GM19452 (cell line): ENCODE data around the gene TUFT1.
"Not testable (repeated sequence)": the region's sequence is repeated elsewhere in the genome, so short reads cannot be mapped to it uniquely, and the experiment has no call there.

Experiments
- ATAC-seq: cut with Tn5 transposase; IDR thresholded peaks from one replicate; pipeline ENCODE4 v1.9.1; 2021; ENCODE audit not compliant: unreplicated experiment

The TUFT1 gene

DNA sequence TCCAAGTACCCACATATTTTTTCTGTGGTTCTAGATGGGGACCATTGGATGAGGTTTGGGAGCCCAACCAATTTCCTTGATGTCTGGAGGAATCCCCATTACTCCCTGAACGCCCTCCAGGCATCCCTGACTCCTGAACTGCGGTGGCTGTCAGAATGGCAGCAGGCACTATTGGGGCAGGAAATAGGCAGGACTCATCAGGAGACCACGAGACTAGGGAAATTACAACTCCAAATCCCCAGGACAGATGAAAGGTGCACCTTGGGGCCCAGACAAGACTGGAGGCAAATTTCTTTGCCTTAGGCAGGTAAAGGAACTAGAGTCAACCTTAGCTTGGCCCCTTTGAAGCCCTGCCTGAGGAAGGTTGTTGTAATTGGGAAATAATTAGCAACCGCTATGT is 27.8 kb upstream of the TUFT1 start:
- ATAC-seq = no peak

DNA sequence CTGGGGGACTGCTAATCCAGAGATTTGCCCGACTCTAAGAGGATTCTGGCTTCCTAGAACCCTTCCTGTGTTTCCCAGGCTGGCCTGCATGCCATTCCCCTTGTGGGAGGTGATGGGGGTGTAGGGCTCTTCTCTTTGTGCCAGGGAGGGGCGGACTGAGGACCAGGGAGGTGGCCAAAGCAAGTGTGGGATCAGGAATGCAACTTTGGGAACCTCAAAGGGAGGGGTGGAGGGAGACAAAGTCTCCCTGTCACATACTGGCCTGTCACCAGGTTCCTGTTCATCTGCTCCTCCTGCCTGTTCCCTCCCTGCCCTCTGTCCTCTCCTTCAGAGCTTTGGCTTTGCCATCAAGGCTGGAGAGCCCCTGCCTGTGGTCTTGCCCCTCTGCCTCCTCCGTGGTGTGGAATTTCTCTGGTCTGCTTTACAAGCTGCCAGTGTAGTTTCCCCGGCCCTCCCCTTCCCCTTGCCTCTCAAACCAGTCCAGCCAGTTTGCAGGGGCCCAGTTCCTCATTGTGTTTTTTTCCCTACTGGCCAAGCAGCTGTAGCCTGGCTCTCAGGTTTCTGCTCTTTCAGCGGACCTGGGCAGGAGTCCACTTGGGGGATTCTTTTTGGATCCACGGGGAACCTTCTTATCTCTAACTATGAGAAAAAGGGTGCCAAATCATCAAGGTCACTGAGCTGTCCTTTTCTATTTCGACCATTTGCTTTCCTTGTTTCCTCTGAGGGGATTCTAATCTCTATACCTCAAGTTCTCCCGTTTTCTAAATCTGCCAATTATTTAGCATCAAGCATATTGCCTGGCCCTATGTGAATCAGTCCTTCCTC is 27.1 kb upstream of the TUFT1 start:
- ATAC-seq = no peak

DNA sequence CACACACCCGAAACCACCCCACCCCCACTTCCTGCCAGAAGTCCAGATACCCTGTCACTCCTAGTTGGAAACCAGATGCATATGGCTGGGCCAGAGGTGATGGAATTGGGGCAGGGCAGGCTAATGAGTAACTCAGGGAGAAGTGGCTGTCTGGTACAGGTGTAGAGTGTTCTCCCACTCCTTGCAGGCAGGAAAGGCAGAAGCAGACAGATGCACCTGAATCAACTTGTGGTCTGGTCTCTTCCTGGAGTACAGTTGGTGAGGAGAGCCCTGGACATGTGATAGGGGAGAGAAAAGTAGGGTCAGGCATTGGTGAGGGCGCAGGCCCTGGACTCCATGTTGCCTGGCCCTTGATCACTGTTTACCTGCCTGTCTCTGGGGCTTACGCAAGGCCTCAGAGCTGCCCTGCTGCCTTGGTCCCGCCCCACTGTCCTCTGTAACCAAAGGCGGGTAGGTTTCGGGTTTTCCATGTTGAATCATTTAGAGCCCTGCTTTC is 26.4 kb upstream of the TUFT1 start:
- no peak for ATAC-seq

DNA sequence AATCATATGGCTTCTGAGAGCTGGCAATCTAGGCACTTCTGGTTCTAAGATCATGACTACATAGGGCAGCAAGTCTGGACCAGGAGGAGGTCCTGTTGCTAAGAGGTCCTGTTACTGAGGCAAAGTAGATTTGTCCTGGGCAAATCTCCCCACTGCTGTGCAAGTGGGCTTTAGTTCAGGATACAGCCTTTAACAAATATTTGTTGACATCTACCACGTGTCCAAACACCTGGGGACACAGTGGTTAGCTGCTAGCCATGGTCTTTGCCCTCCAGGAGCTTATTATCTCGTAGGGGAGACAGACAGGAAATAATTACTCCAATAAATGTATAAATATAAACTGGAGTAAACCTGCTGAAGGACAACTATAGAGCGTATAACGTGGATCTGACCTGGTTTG is 25.7 kb upstream of the TUFT1 start:
- ATAC-seq = no peak

DNA sequence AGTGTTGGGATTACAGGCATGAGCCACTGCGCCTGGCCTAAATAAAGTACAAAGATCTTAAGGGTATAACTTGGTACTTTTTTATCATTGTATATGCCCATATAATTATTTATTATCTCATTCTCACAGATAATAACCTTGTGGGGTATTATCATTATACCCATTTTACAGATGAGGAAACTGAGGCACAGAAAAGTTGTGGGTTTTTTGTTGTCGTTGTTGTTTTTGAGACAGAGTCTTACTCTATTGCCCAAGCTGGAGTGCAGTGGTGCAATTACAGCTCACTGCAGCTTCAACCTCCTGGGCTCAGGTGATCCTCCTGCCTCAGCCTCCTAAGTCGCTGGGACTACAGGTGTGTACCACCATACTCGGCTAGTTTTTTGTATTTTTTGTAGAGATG is 24.8 kb upstream of the TUFT1 start:
- no peak for ATAC-seq

DNA sequence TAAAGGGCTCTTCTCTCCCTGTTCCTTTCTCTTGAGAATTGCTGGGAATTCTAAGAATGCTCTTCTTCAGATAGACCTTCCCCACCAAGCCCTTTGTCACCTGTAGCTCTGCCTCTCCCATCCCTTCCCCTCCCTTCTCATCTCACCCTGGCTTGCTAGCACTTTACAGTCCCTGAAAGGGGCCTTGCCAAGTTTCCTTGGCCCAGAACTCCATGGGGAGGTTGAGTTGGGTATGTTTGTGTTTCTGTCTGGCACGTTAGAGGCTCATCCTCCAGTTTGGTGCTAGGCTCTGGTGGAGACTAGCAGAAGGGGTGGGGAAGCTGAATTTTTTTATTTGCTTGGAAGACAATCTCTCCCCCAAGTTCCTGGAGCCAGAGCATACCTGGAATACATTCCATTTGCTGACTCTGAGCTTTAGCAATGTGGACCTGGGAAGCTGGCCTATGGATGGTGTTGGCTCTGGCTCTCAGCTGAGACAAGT is 24.0 kb upstream of the TUFT1 start:
- no peak for ATAC-seq

DNA sequence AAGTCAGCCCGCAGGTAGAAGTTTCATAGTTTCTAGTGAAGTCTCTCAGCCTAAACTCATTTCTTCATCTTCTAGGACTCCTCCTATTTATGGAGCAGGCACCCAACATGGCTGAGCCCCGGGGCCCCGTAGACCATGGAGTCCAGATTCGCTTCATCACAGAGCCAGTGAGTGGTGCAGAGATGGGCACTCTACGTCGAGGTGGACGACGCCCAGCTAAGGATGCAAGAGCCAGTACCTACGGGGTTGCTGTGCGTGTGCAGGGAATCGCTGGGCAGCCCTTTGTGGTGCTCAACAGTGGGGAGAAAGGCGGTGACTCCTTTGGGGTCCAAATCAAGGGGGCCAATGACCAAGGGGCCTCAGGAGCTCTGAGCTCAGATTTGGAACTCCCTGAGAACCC is 21.7 kb upstream of the TUFT1 start:
- no peak for ATAC-seq

DNA sequence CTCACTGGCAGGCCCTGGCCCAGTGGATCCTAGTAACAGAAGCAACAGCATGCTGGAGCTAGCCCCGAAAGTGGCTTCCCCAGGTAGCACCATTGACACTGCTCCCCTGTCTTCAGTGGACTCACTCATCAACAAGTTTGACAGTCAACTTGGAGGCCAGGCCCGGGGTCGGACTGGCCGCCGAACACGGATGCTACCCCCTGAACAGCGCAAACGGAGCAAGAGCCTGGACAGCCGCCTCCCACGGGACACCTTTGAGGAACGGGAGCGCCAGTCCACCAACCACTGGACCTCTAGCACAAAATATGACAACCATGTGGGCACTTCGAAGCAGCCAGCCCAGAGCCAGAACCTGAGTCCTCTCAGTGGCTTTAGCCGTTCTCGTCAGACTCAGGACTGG is 21.2 kb upstream of the TUFT1 start:
- ATAC-seq = no peak

DNA sequence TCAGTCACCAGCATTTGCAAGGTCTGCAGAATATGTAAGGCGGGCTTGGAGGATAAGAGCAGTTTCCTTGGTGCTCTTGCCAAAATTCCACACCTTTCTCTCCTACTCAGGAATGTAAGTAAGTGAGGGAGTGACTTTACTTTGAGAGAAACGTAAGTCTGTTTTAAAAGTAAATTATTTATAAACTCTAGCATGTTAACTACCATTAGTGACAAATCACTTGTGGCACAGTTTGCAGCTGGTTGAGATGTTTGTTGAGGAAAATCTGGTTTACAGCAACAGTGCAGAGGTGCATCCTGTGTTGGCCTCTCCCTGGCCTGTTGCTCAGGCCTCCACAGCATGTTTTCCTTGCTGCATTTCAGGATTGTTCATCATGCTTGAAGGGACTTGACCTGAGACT is 20.4 kb upstream of the TUFT1 start:
- ATAC-seq = no peak

DNA sequence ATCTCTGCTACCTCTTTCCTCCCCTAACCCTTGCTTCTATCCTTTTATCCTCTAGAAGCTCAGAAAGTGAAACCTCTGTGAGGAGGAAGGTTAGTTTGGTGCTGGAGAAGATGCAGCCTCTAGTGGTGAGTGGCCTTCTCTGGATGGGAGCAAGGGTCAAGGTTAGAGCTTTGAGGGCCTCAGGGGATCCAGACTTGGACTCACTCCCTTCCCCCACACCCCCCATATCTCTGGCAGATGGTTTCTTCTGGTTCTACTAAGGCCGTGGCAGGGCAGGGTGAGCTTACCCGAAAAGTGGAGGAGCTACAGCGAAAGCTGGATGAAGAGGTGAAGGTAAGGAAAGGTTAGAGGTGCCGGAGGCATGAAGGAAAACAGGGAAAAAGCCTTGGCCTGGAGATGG is 19.8 kb upstream of the TUFT1 start:
- ATAC-seq = no peak

DNA sequence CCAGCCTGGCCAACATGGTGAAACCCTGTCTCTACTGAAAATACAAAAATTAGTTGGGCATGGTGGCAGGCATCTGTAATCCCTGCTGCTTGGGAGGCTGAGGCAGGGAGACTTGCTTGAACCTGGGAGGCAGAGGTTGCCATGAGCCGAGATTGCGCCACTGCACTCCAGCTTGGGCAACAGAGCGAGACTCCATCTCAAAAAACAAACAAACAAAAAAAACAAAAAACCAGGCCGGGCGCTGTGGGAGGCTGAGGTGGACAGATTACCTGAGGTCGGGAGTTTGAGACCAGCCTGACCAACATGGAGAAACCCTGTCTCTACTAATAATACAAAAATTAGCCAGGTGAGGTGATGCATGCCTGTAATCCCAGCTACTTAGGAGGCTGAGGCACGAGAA is 17.7 kb upstream of the TUFT1 start:
- not testable (repeated sequence) for ATAC-seq

DNA sequence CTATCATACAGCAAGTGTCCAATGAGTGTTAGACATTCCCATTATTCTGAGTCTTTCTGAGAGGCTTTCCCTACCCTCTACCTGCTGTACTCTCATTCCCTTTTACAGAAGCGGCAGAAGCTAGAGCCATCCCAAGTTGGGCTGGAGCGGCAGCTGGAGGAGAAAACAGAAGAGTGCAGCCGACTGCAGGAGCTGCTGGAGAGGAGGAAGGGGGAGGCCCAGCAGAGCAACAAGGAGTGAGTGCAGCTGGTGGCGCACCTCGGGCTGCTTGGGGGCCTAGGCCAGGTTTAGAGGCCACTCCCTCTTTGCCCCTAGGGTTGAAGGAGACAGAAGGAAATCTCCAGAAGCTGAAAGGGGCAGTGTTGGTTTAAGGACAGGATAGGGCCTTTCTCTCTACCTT is 16.8 kb upstream of the TUFT1 start:
- no peak for ATAC-seq

DNA sequence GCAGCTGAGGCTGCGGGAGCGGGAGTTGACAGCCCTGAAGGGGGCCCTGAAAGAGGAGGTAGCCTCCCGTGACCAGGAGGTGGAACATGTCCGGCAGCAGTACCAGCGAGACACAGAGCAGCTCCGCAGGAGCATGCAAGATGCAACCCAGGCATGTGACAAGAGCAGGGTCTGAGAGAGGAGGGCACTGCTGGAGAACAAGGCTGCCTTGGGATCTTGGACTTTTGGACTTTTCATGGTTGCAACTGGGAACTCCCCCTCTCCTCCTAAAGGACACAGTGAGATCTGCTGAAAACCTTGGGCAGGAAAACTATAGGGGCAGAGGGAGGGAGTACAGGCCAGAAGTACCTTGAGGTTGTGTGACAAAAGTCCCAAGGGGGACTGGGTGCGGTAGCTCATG is 15.4 kb upstream of the TUFT1 start:
- ATAC-seq = no peak

DNA sequence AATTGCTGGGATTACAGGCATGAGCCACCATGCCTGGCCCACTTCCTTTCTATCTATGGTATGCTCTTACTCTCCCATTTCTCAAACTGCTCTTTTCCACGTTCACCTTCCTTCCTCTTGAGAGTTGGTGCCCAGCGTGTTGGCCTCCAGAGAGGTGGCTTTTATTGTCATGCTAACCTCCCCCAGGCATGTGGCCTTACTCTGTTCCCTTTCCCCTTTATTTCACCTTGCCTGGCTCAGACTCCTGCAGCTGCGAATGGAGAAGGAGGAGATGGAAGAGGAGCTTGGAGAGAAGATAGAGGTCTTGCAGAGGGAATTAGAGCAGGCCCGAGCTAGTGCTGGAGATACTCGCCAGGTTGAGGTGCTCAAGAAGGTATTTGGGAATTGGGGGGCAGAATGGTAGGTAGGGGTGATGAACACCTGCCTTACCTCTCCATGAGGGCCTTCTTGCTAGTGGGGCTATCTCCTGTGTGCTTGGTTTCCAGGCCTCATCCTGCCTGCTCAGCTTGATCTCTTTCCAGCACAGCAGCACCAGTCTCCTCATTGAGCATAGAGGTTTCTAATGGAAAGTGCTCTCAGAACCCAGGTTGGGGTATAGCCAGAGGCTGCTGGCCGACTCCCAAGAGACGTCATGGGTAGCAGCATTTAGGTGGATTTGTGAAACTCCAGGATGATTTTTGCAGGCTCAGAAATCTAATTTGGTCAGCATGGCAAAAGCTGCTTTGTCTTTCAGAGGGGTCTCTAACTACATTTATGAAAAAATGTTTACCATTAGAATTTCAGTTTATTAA is 13.2 kb upstream of the TUFT1 start:
- ATAC-seq = no peak

DNA sequence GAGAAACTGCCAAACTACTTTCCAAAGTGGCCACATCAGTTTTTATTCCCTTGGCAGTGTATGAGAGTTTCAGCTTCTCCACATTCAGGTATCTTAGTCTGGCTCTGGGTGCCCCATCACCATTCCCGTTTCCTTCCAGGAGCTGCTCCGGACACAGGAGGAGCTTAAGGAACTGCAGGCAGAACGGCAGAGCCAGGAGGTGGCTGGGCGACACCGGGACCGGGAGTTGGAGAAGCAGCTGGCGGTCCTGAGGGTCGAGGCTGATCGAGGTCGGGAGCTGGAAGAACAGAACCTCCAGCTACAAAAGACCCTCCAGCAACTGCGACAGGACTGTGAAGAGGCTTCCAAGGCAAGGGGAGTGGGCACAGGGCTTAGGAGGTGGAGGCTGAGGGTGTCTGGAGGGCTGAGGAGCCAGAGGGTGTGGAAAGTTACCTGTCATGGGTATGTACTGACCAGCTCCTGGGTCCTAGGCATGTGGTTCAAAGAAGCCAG is 10.9 kb upstream of the TUFT1 start:
- no peak for ATAC-seq

DNA sequence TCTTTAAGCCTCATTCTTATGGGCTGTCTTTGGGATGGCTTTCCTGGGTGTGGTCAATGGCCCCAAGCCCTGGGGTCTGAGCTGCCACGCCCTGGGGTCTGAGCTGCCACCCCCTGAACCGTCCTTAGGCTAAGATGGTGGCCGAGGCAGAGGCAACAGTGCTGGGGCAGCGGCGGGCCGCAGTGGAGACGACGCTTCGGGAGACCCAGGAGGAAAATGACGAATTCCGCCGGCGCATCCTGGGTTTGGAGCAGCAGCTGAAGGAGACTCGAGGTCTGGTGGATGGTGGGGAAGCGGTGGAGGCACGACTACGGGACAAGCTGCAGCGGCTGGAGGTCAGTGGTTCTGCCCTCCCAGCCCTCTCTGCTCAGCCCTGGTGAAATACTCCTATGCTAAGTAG is 10.3 kb upstream of the TUFT1 start:
- ATAC-seq = no peak

DNA sequence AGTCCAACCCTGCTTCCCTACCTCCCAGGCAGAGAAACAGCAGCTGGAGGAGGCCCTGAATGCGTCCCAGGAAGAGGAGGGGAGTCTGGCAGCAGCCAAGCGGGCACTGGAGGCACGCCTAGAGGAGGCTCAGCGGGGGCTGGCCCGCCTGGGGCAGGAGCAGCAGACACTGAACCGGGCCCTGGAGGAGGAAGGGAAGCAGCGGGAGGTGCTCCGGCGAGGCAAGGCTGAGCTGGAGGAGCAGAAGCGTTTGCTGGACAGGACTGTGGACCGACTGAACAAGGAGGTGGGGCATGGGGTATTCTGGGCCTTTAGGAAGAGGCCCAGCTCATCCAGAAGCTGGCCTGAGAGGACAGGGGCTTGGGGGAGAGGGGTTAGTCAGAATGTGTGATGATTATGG is 9.6 kb upstream of the TUFT1 start:
- ATAC-seq = no peak

DNA sequence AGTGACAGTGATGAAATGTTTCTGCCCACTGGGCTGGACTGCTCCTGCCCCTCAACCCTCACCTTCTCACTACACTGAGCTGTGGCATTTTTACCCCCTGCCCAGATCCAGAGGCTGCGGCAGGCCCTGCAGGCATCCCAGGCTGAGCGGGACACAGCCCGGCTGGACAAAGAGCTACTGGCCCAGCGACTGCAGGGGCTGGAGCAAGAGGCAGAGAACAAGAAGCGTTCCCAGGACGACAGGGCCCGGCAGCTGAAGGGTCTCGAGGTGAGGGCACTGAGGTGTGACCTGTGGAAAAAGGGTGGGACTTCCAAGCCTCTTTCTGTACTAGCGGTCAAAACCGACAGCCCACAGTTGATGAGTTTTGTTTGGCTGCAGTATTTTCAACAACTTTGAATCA is 6.2 kb upstream of the TUFT1 start:
- no peak for ATAC-seq

DNA sequence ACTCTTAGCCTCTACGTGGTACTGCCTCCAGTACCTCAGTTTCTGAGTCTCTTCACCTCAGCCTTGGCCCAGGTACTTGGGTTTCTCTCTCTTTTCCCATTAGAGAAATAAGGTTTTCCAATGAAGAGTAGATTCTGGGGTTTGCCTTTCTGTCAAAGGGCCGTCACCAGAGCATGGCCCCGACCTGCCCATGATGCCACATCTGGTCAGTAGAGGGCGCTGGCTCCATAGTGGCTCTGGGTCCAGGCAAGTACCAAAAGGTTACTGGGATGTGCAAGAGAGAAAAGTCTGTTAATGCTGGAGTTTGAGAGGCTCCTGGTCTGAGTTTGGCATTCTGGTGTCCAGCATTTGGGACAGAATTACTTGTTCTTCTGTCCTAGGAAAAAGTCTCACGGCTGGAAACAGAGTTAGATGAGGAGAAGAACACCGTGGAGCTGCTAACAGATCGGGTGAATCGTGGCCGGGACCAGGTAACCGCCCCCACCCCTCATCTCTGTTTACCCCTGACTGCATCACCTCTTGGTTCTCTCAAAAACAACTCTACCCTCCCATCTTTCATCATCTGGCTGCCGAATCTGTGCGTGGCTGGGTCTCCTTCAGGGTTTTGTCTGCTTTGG is 5.3 kb upstream of the TUFT1 start:
- no peak for ATAC-seq

DNA sequence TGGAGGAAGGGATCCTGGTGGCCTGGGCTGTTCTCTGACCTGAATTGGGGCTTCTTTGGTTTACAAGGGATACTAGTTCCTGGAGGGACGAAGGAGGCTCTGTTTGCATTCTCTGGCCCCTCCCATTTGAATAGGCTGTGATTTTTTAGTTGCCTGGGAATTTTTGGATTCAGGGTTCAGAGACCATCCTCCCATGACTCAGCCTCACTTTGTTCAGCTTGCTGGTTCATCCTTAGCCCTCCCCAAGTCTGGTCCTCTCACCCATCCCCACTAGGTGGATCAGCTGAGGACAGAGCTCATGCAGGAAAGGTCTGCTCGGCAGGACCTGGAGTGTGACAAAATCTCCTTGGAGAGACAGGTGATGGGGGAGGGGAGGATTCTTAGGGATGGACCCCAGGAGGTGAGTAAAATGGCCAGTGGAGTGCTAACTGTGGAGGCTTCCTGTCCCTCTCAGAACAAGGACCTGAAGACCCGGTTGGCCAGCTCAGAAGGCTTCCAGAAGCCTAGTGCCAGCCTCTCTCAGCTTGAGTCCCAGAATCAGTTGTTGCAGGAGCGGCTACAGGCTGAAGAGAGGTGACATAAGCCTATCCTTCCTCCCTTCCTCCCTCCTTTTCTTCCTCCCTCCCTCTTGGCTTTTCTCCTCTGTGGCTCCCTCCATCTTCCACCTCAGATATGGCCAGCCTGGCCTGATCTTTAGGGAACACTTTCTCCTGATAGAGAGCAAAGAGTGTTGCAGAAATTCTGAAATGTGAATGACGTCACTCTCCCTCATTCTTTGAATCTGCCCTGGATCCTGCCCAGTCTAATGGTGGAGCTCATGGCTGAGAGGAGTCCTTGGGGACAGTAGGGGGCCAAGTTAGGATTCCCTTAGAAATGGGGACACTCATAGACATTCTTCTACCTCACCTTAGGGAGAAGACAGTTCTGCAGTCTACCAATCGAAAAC is 4.5 kb upstream of the TUFT1 start:
- no peak for ATAC-seq
